GM12878 (cell line): ENCODE data around the gene PGBD5. TPM values are rescaled to one million over a fixed set of nuclear protein-coding genes. Genes with fewer than 3 reads are reported as not detected.

Experiments used
- ATAC-seq: fragments of 200-7000 bp; cut with Tn5 transposase; 3 replicates; pipeline ENCODE4 v1.9.1; 2020; ENCODE audit warnings: mild to moderate bottlenecking, moderate library complexity
- BruUV-seq: library from RNA; stranded (reverse); fragments of 400-500 nt; replicated peaks from 2 replicates; lab custom pipeline; 2021; lab: Mats Ljungman, UMichigan
- CTCF ChIA-PET: fragments of 300-600 bp; sonication (Branson Sonifier 250); formaldehyde crosslinking; extraction: SDS; loops from one replicate; lab custom pipeline; 2021; ENCODE audit warnings: inconsistent platforms; lab: Yijun Ruan, JAX
- POLR2A ChIA-PET: fragments of 350-600 bp; formaldehyde crosslinking; extraction: SDS; loops from one replicate; lab custom pipeline; 2021; ENCODE audit warnings: inconsistent platforms; lab: Charles Lee
- RAD21 ChIA-PET: fragments of 300-600 bp; sonication (Branson Sonifier 250); formaldehyde crosslinking; loops from one replicate; lab custom pipeline; 2023; ENCODE audit warnings: antibody characterized with exemption; ENCODE audit not compliant: unreplicated experiment; lab: Charles Lee
- SMC1A ChIA-PET: fragments of 300-600 bp; sonication (Branson Sonifier 250); formaldehyde crosslinking; loops from one replicate; lab custom pipeline; 2023; ENCODE audit not compliant: unreplicated experiment, uncharacterized antibody; lab: Charles Lee
- DNase-seq: peaks from one replicate; pipeline ENCODE4 v3.0.0-alpha.2; 2011; ENCODE audit warnings: low read depth, low spot score
- FAIRE-seq: peaks from 3 replicates; lab custom pipeline; 2011; peaks lifted over from hg19 to GRCh38; lab: Jason Lieb, UNC
- H2AFZ ChIP-seq: 2 replicates; pipeline ENCODE4 v1.6.0; 2011; ENCODE audit warnings: low read depth, low read length, control low read depth; ENCODE audit not compliant: control insufficient read depth
- H3K27ac ChIP-seq: 2 replicates; pipeline ENCODE4 v1.5.1; 2011; ENCODE audit warnings: control low read depth; ENCODE audit not compliant: control insufficient read depth, insufficient read depth
- H3K27me3 ChIP-seq, 2 experiments: replicated peaks in 1 of 2; 2 replicates each; pipeline versions ENCODE4 v1.6.0 to v1.6.1; 2011; ENCODE audit warnings: low read length in 1 of 2; ENCODE audit not compliant: control insufficient read depth in 2 of 2, insufficient read depth in 2 of 2
- H3K36me3 ChIP-seq, 2 experiments: 2 replicates each; pipeline ENCODE4 v1.5.1; 2011; ENCODE audit warnings: low read length in 1 of 2; ENCODE audit not compliant: control insufficient read depth in 2 of 2, insufficient read depth in 2 of 2
- H3K4me1 ChIP-seq: 2 replicates; pipeline ENCODE4 v1.6.1; 2011; ENCODE audit warnings: mild to moderate bottlenecking, low read length, moderate library complexity, mixed read lengths; ENCODE audit not compliant: control insufficient read depth, insufficient read depth
- H3K4me2 ChIP-seq: 2 replicates; pipeline ENCODE4 v1.6.0; 2011; ENCODE audit warnings: control low read depth; ENCODE audit not compliant: control insufficient read depth, insufficient read depth
- H3K4me3 ChIP-seq: fragments of 200-600 bp; sonication (generic); 2 replicates; pipeline ENCODE4 v1.5.1; 2016
- H3K79me2 ChIP-seq: 2 replicates; pipeline ENCODE4 v1.6.0; 2011; ENCODE audit warnings: low read length; ENCODE audit not compliant: control insufficient read depth, insufficient read depth
- H3K9ac ChIP-seq: 2 replicates; pipeline ENCODE4 v1.8.0; 2011; ENCODE audit warnings: low read length, control low read depth, mixed read lengths; ENCODE audit not compliant: control insufficient read depth, insufficient read depth
- H3K9me3 ChIP-seq: replicated peaks from 3 replicates; pipeline ENCODE4 v1.5.1; 2011; ENCODE audit warnings: mild to moderate bottlenecking, low read length; ENCODE audit not compliant: control insufficient read depth, insufficient read depth
- H4K20me1 ChIP-seq: 2 replicates; pipeline ENCODE4 v1.6.0; 2011; ENCODE audit not compliant: control insufficient read depth, insufficient read depth
- ESRRA ChIP-seq: IDR thresholded peaks from 2 replicates; pipeline ENCODE4 v1.6.1; 2012; ENCODE audit warnings: mild to moderate bottlenecking, low read length, improper control_type of control experiment
- GABPA ChIP-seq: IDR thresholded peaks from 2 replicates; pipeline ENCODE4 v1.6.1; 2014; ENCODE audit warnings: antibody characterized with exemption, low read depth, mild to moderate bottlenecking, inconsistent platforms
- GATAD2B ChIP-seq: fragments of 450-650 bp; conservative IDR thresholded peaks from 2 replicates; pipeline ENCODE4 v1.6.1; 2017; ENCODE audit warnings: low read depth, mild to moderate bottlenecking, moderate library complexity
- KDM1A ChIP-seq: fragments of 200-600 bp; sonication (generic); IDR thresholded peaks from 2 replicates; pipeline ENCODE4 v1.6.1; 2016; ENCODE audit warnings: borderline replicate concordance
- KLF5 ChIP-seq: fragments of 450-650 bp; IDR thresholded peaks from 2 replicates; pipeline ENCODE4 v1.6.1; 2014; ENCODE audit warnings: mild to moderate bottlenecking; ENCODE audit not compliant: partially characterized antibody
- NFYA ChIP-seq: IDR thresholded peaks from 2 replicates; pipeline ENCODE4 v1.6.1; 2011; ENCODE audit warnings: low read depth, mild to moderate bottlenecking, low read length, improper control_type of control experiment, borderline replicate concordance
- PAX8 ChIP-seq: fragments of 450-650 bp; IDR thresholded peaks from 2 replicates; pipeline ENCODE4 v1.6.1; 2017; ENCODE audit warnings: mild to moderate bottlenecking, moderate library complexity
- SKIL ChIP-seq: fragments of 450-650 bp; IDR thresholded peaks from 2 replicates; pipeline ENCODE4 v1.6.1; 2017; ENCODE audit warnings: mild to moderate bottlenecking, low read depth, inconsistent platforms; ENCODE audit not compliant: poor library complexity, severe bottlenecking
- SP1 ChIP-seq: IDR thresholded peaks from one replicate; pipeline ENCODE4 v1.6.1; 2011; ENCODE audit warnings: low read depth, low read length
- SPI1 ChIP-seq: IDR thresholded peaks from 2 replicates; pipeline ENCODE4 v1.6.1; 2011; ENCODE audit warnings: low read depth, mild to moderate bottlenecking, low read length, moderate library complexity, borderline replicate concordance; ENCODE audit not compliant: insufficient read depth
- TCF3 ChIP-seq: IDR thresholded peaks from 2 replicates; pipeline ENCODE4 v1.6.1; 2012; ENCODE audit warnings: low read depth, mild to moderate bottlenecking, low read length, borderline replicate concordance; ENCODE audit not compliant: insufficient read depth
- USF2 ChIP-seq: IDR thresholded peaks from 2 replicates; pipeline ENCODE4 v1.6.1; 2011; ENCODE audit warnings: low read depth, low read length, improper control_type of control experiment, borderline replicate concordance
- WGBS: methylation state at CpG from one replicate; pipeline ENCODE4 v1.1.6; 2016; ENCODE audit warnings: low lambda C conversion rate; ENCODE audit not compliant: insufficient replicate concordance, insufficient coverage; ENCODE audit errors: missing lambda C conversion rate; 5-methylcytosine and 5-hydroxymethylcytosine counted together
- in situ Hi-C: fragments of 300-500 bp; cut with MboI; formaldehyde crosslinking; loops from 9 replicates; pipeline ENCODE4 v1.14.3; 2018; ENCODE audit warnings: mixed read lengths
- intact Hi-C: fragments of 100-400 bp; cut with micrococcal nuclease; formaldehyde crosslinking; loops from one replicate; pipeline ENCODE4 v1.14.2; 2022; ENCODE audit not compliant: unreplicated experiment
- polyA plus RNA-seq, 11 experiments: library from polyadenylated mRNA; depleted of rRNA in 4 of 11; unstranded in 6 of 11; stranded (reverse) in 5 of 11; fragments of >200 nt; fragmentation: Nextera tagmentation in 4 of 11; fragmentation: Illumina TruSeq in 1 of 11; extraction: Ambion mirVana in 4 of 11; extraction: Trizol in 1 of 11; gene quantifications; 1 replicate in 1 of 11; 2 replicates in 10 of 11; pipeline versions ENCODE4 v1.2.1 to v1.2.3, GENCODE V29; 2011 to 2016; ENCODE audit warnings: inconsistent platforms in 2 of 11, missing spikeins in 2 of 11, low read depth in 1 of 11
- total RNA-seq, 4 experiments: library from RNA; depleted of rRNA in 3 of 4; stranded (reverse); fragments of >200 nt in 3 of 4; fragmentation: Illumina TruSeq in 1 of 4; extraction: Trizol in 1 of 4; gene quantifications; 2 replicates each; pipeline versions ENCODE4 v1.2.1 to v1.2.3, GENCODE V29; 2013 to 2021

PGBD5 gene
- total and polyA plus RNA-seq, 10 of the 15 experiments (the other 5 are each of a cell fraction or from before 2014, with no cell fraction given) = 0.03 TPM; not detected in 9

- no peaks in the 10 kb centered on the region; a peak in 1 of 4 replicates for H3K27me3 ChIP-seq
- H3K4me2 ChIP-seq = no peak overlapping the region
- no peaks in the 10 kb centered on the region for H3K4me1 ChIP-seq
- no peaks in the 10 kb centered on the region for H4K20me1 ChIP-seq
- ChIA-PET RAD21 (no interaction called here), POLR2A (no interaction called here), SMC1A (no interaction called here), CTCF (no interaction called here)
- in situ Hi-C loops = no loop called here
- no peak for FAIRE-seq
- H3K79me2 ChIP-seq = no peaks in the 10 kb centered on the region
- no peak overlapping the region for H3K4me3 ChIP-seq
- H3K36me3 ChIP-seq = no peaks in the 10 kb centered on the region
- 0% methylated on average over 4 of the region's 4 CpGs for WGBS
- H3K9ac ChIP-seq = no peak overlapping the region
- no peak for TF ChIP-seq GATAD2B
- no peak for TF ChIP-seq ESRRA
- no peak for TF ChIP-seq NFYA
- TF ChIP-seq SKIL = no peak
- no peak for TF ChIP-seq PAX8
- no peak for TF ChIP-seq KDM1A
- H3K27ac ChIP-seq = no peak overlapping the region
- intact Hi-C loops = no loop called here
- BruUV-seq = no TSS peak
- no peaks in the 10 kb centered on the region for H3K9me3 ChIP-seq
- DNase-seq = no peak
- H2AFZ ChIP-seq = no peak overlapping the region
- ATAC-seq = no peak
Observed at GRCh38 chr1:230414694-230415093, 11.4 kb downstream of the PGBD5 start.

- ChIA-PET SMC1A (no interaction called here), POLR2A (no interaction called here), RAD21 (no interaction called here), CTCF (no interaction called here)
- no peak for TF ChIP-seq SPI1
- no peak for TF ChIP-seq USF2
- no peak for TF ChIP-seq GABPA
- TF ChIP-seq KLF5 = no peak
- no peak for TF ChIP-seq SP1
- TF ChIP-seq TCF3 = no peak
- no TSS peak for BruUV-seq
- FAIRE-seq = no peak
- Histone ChIP-seq H3K4me1 (no peaks in the 10 kb centered on the region), H3K27ac (no peak overlapping the region), H3K9ac (no peak overlapping the region), H3K4me3 (no peak overlapping the region), H3K79me2 (no peaks in the 10 kb centered on the region), H3K4me2 (no peak overlapping the region), H3K9me3 (no peaks in the 10 kb centered on the region), H3K27me3 (no peaks in the 10 kb centered on the region; a peak in 1 of 4 replicates), H3K36me3 (no peaks in the 10 kb centered on the region), H2AFZ (no peak overlapping the region), H4K20me1 (no peaks in the 10 kb centered on the region)
- intact Hi-C loops (no loop called here), in situ Hi-C loops (no loop called here)
- 65% methylated on average over 4 of the region's 4 CpGs for WGBS
- no peak for DNase-seq
- ATAC-seq = no peak
Observed at GRCh38 chr1:230414102-230414501, 12.0 kb downstream of the PGBD5 start.
